WERI-Rb-1 (cell line): Measurements from ENCODE around the gene FCN3.

Source experiments
- DNase-seq: peaks from one replicate; pipeline ENCODE4 v3.0.0-alpha.2; 2020
- H3K27ac ChIP-seq: fragments of 250-450 bp; sonication (Bioruptor Pico); 2 replicates; pipeline ENCODE4 v1.5.1; 2020; ENCODE audit warnings: mild to moderate bottlenecking, moderate library complexity
- H3K27me3 ChIP-seq: fragments of 250-450 bp; sonication (Bioruptor Pico); 2 replicates; pipeline ENCODE4 v1.5.1; 2021; ENCODE audit warnings: mild to moderate bottlenecking, low read depth, moderate library complexity; ENCODE audit not compliant: insufficient read depth, severe bottlenecking
- H3K36me3 ChIP-seq: fragments of 250-450 bp; sonication (Bioruptor Pico); 2 replicates; pipeline ENCODE4 v1.5.1; 2020; ENCODE audit warnings: mild to moderate bottlenecking, moderate library complexity
- H3K4me3 ChIP-seq: 2 replicates; pipeline ENCODE4 v1.5.1; 2011; ENCODE audit warnings: low read depth, mild to moderate bottlenecking, control low read depth, low read length
- H3K9me3 ChIP-seq: fragments of 250-450 bp; sonication (Bioruptor Pico); 2 replicates; pipeline ENCODE4 v1.5.1; 2021; ENCODE audit warnings: mild to moderate bottlenecking, moderate library complexity; ENCODE audit not compliant: severe bottlenecking
- CTCF ChIP-seq: IDR thresholded peaks from 2 replicates; pipeline ENCODE4 v1.5.1; 2011; ENCODE audit warnings: low read depth, mild to moderate bottlenecking, control low read depth, inconsistent platforms, low read length

Gene FCN3

GRCh38 chr1:27345272-27345671 is 29.4 kb downstream of the FCN3 start:
- no peaks in the 10 kb centered on the region for H3K9me3 ChIP-seq

DNA sequence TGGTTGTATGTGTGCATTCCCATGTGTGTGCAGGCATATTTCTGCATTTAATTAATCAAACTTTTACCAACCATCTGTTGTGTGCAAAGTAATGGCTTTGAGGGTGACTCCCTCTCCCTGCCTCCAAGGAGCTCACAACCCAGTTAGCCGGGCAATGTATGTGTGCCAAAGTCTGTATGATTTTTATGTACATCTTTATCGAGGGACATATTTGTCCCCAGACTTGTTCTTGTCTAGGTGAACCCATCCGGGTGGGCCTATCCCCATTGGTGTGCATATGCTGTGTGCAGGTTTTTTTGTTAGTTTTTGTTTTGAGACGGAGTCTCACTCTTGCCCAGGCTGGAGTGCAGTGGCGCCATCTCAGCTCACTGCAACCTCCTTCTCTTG is 31.0 kb downstream of the FCN3 start:
- Histone ChIP-seq H3K27me3 (no peaks in the 10 kb centered on the region), H3K9me3 (no peaks in the 10 kb centered on the region), H3K4me3 (no peak overlapping the region), H3K36me3 (peaks cover 4% of the 10 kb centered on the region), H3K27ac (peak overlapping the region; percentile 88)
- no peak for DNase-seq
- TF ChIP-seq CTCF, result no peak

More at GRCh38 chr1:27345272-27345671, 29.4 kb downstream of the FCN3 start:
- Histone ChIP-seq H3K27ac (no peak overlapping the region), H3K36me3 (peaks cover 4% of the 10 kb centered on the region), H3K4me3 (no peak overlapping the region), H3K27me3 (no peaks in the 10 kb centered on the region)
- TF ChIP-seq CTCF, result no peak
- DNase-seq, result no peak

GRCh38 chr1:27342778-27343638 is 31.6 kb downstream of the FCN3 start:
- peaks cover 4% of the 10 kb centered on the region for H3K36me3 ChIP-seq
- peak; percentile 90 for DNase-seq
- no peaks in the 10 kb centered on the region for H3K27me3 ChIP-seq
- TF ChIP-seq CTCF, result no peak
- H3K9me3 ChIP-seq, result no peaks in the 10 kb centered on the region
- H3K4me3 ChIP-seq, result peak overlapping the region; percentile 46
- H3K27ac ChIP-seq, result peak overlapping the region; percentile 88

DNA sequence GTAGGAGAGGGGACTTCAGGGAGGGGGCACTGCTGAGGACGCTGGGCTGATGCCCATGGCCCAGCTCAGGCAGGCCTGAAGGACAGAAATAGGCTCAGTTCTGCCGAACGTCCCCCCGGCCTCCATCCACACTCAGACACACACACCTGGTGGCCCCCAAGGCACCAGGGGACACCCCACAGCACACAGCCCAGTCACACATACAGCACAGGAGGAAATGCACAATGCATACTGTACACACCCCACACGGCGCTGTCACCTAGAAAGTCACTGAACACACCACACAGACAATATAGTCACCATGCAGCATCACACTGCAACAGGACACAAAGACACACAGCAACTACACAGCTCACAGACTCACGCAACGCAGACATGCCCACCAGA is 32.2 kb downstream of the FCN3 start:
- H3K27ac ChIP-seq, result peak overlapping the region; percentile 88
- no peak for DNase-seq
- no peaks in the 10 kb centered on the region for H3K9me3 ChIP-seq
- peaks cover 4% of the 10 kb centered on the region for H3K36me3 ChIP-seq
- H3K4me3 ChIP-seq, result peak overlapping the region; percentile 46
- H3K27me3 ChIP-seq, result no peaks in the 10 kb centered on the region
- no peak for TF ChIP-seq CTCF

DNA sequence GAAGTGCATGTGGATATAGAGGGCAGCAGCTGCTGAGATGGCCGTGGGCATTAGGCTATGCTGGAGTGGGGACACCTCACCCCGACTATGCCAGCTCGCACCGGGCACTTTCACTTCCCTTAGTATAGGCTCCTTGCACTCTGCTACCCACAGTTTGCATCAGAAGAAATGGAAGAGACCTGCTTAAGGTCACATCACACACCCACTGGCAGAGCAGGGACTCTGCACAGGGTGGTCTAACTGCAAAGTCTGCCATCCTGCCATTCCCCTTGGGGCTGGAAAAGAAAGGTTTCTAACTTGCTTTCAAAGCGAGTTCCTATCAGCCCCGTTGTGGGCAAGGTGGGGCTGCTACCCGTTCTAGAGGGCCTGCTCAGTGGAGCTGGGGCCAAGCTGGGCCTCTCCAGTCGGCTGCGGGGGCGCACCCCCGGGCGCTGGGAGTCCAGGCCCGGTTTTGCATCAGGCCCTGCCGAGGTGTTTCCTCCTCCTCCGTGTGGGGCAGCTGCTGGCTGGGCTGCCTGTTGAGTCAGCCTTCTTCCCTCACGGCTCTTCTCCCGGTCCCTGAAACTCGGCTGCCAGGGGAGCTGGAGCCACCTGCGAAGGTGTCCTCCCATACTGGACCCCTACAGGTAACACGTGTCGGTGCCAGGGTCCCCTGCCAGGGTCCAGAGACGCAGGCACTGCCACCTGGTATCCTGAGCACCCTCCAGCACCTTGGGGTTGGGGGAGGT is 32.9 kb downstream of the FCN3 start, which contains the start of gene SYTL1:
Gene SYTL1, plus strand, starts transcription at position 498 of the 728 bp plus-strand sequence. CDS start 3,313 bp downstream, outside the sequence.
- Histone ChIP-seq H3K4me3 (peak within 1 kb of the TSS; percentile 46), H3K27ac (peak within 1 kb of the TSS; percentile 88), H3K27me3 (no peaks in the 10 kb centered on the region), H3K36me3 (peaks cover under 1% of the 10 kb centered on the region), H3K9me3 (no peaks in the 10 kb centered on the region)
- no peak for TF ChIP-seq CTCF
- peak; percentile 84 for DNase-seq
